Heart left ventricle (tissue), 16 donors: ENCODE data around the gene RPRD1B. TPM values are rescaled to one million over a fixed set of nuclear protein-coding genes. Genes with fewer than 3 reads are reported as not detected.
A peak's percentile ranks its signal among the peaks of the same experiment; 100 is the strongest.

Experiments used
- ATAC-seq, 4 donors: fragments of 200-7000 bp; cut with Tn5 transposase; one replicate each; pipeline ENCODE4 v1.9.1; 2020 to 2022; ENCODE audit warnings: moderate library complexity in 4 of 4, mild to moderate bottlenecking in 3 of 4, moderate number of reproducible peaks in 1 of 4
- DNase-seq, 5 donors: peaks; one replicate each; pipeline ENCODE4 v3.0.0-alpha.2; 2020
- H3K27ac ChIP-seq, 12 donors: fragments of 200-600 bp; sonication (generic) in 4 of 12; one replicate each; pipeline versions ENCODE4 v1.5.0 to v1.8.0; 2016 to 2022; ENCODE audit warnings: mild to moderate bottlenecking in 2 of 12
- H3K27me3 ChIP-seq, 9 donors: fragments of 200-600 bp; sonication (generic) in 2 of 9; one replicate each; pipeline versions ENCODE4 v1.5.1 to v1.8.0; 2016 to 2022; ENCODE audit warnings: mild to moderate bottlenecking in 3 of 9
- H3K36me3 ChIP-seq, 9 donors: fragments of 200-600 bp; sonication (generic) in 2 of 9; one replicate each; pipeline versions ENCODE4 v1.5.0 to v1.8.0; 2018 to 2022; ENCODE audit warnings: mild to moderate bottlenecking in 2 of 9
- H3K4me1 ChIP-seq, 12 donors: fragments of 200-600 bp; sonication (generic) in 4 of 12; one replicate each; pipeline versions ENCODE4 v1.5.0 to v1.8.0; 2016 to 2022; ENCODE audit warnings: mild to moderate bottlenecking in 3 of 12
- H3K4me3 ChIP-seq, 12 donors: fragments of 200-600 bp; sonication (generic) in 4 of 12; one replicate each; pipeline versions ENCODE4 v1.5.0 to v1.8.0; 2017 to 2022; ENCODE audit warnings: mild to moderate bottlenecking in 9 of 12, moderate library complexity in 4 of 12
- H3K9me3 ChIP-seq, 12 donors: fragments of 200-600 bp; sonication (generic) in 4 of 12; one replicate each; pipeline versions ENCODE4 v1.5.0 to v1.8.0; 2016 to 2022; ENCODE audit warnings: mild to moderate bottlenecking in 1 of 12
- CTCF ChIP-seq, 12 donors: fragments of 200-600 bp; sonication (generic) in 4 of 12; IDR thresholded peaks; one replicate each; pipeline versions ENCODE4 v1.5.0 to v1.8.0; 2018 to 2022; ENCODE audit warnings: antibody characterized with exemption in 12 of 12, mild to moderate bottlenecking in 5 of 12
- POLR2A ChIP-seq, 2 donors: fragments of 450-650 bp; IDR thresholded peaks; one replicate each; pipeline ENCODE4 v1.6.1; 2017; ENCODE audit warnings: antibody characterized with exemption in 2 of 2, mild to moderate bottlenecking in 2 of 2, moderate library complexity in 2 of 2
- WGBS, 4 donors: extraction: QIAGEN DNeasy Blood & Tissue Kit in 2 of 4; methylation state at CpG; one replicate each; pipeline versions ENCODE4 v1.1.5 to v1.1.7; 2013 to 2018; 5-methylcytosine and 5-hydroxymethylcytosine counted together
- intact Hi-C, 10 donors: fragments of 100-400 bp; cut with DNase I; formaldehyde crosslinking; loops; one replicate each; pipeline versions ENCODE4 v1.11.1 to v1.14.2; 2022
- polyA plus RNA-seq, 2 donors: library from polyadenylated mRNA; stranded (reverse); fragments of 200-250 nt; gene quantifications; one replicate each; pipeline ENCODE4 v1.2.3, GENCODE V29; 2013
- total RNA-seq, 9 donors: library from RNA; depleted of rRNA in 2 of 9; stranded (reverse); fragments of >200 nt in 2 of 9; fragmentation: NEBNext Ultra II Directional in 3 of 9; extraction: Animal tissue kit (Norgen Biotek cat#: 25700) in 3 of 9; gene quantifications; one replicate each; pipeline versions ENCODE4 v1.1.0 to v1.2.4, GENCODE V29; 2016 to 2023
- donor health status: ischemic (EF 13 %, LVEDD 7.1; RV severe dilation, severe dysfunction).
- donor health status: healthy with polysubstance abuse.
- donor health status: DM: no; HTN: yes; CAD: no.
- donor health status: DM: no; HTN: no; CAD: no.
- donor health status: ischemic (EF 25% LVEDD 6.9; RV normal size, moderate dysfunction).
- donor health status: ischemic (EF 25% LVEDD 5.7; RV mildly dilated, moderate dysfunction).
- donor health status: healthy.
- donor health status: DM: yes; HTN: yes; CAD: no.
- donor health status: ischemic (EF 35%, LVEDD 5.7; RV mildly dilated, moderate dysfunction).
- donor health status: nonischemic (EF 11% LVEDD 7.7; RV severe dilation, severe dysfunction).
- donor health status: DM: yes; HTN: yes; CAD: no.
- donor health status: PGD.
- donor health status: ischemic (EF 29% LVEDD 5.4; RV normal size, mild dysfunction).
- donor health status: nonischemic (EF 23%, LVEDD 6.1; RV moderate dilation, normal function).

The RPRD1B gene
- total and polyA plus RNA-seq, 11 donors = 9.1 to 60.2 (median 41.8) TPM

- peaks cover 0 to 6% (median 0%) of the 10 kb centered on the region in 12 donors for H3K9me3 ChIP-seq
- peak overlapping the region; percentile 88 to 100 (median 95) for H3K27ac ChIP-seq
- ATAC-seq (peak; percentile 2 to 28 (median 22)), DNase-seq (no peak)
- peaks cover 0 to 23% (median 6%) of the 10 kb centered on the region in 9 donors for H3K36me3 ChIP-seq
- H3K4me3 ChIP-seq = peak overlapping the region; percentile 42 to 98 (median 84)
- peaks cover 6 to 61% (median 47%) of the 10 kb centered on the region in 12 donors for H3K4me1 ChIP-seq
- intact Hi-C loops = loop anchor here in 1 of 10 donors (10.0 kb wide), 1 partner anchor 469 kb away; no protein-coding TSS in a partner anchor
- no peaks in the 10 kb centered on the region for H3K27me3 ChIP-seq
- TF ChIP-seq CTCF (IDR thresholded peaks at IDR 0.05) = no peak
- no peak for TF ChIP-seq POLR2A (IDR thresholded peaks at IDR 0.05)
- 7 to 11% (median 9%) methylated on average over 14 of the region's 14 CpGs for WGBS, 4 donors
Observed at GRCh38 chr20:38034108-38034649, 633 bp downstream of the RPRD1B start.

- H3K27me3 ChIP-seq = no peaks in the 10 kb centered on the region
- TF ChIP-seq CTCF (IDR thresholded peaks at IDR 0.05) (no peak), POLR2A (IDR thresholded peaks at IDR 0.05) (no peak)
- H3K4me1 ChIP-seq = peaks cover 6 to 61% (median 47%) of the 10 kb centered on the region in 12 donors
- peak overlapping the region in 2 of 12 donors; percentile 95 to 96 for H3K27ac ChIP-seq
- DNase-seq (no peak), ATAC-seq (no peak)
- H3K4me3 ChIP-seq = peak overlapping the region in 11 of 12 donors; percentile 69 to 98 (median 86)
- H3K36me3 ChIP-seq = peaks cover 0 to 28% (median 9%) of the 10 kb centered on the region in 9 donors
- intact Hi-C loops = loop anchor here in 1 of 10 donors (10.0 kb wide), 1 partner anchor 470 kb away; no protein-coding TSS in a partner anchor
- WGBS, 4 donors = 74 to 83% (median 76%) methylated on average over 6 of the region's 6 CpGs
- H3K9me3 ChIP-seq = no peaks in the 10 kb centered on the region
Observed at GRCh38 chr20:38034961-38035360, 1.4 kb downstream of the RPRD1B start.

- DNase-seq = no peak
- Histone ChIP-seq H3K9me3 (no peaks in the 10 kb centered on the region), H3K27me3 (no peaks in the 10 kb centered on the region), H3K4me1 (peaks cover 6 to 53% (median 44%) of the 10 kb centered on the region in 12 donors), H3K4me3 (peak overlapping the region in 1 of 12 donors; percentile 13), H3K36me3 (peaks cover 0 to 42% (median 23%) of the 10 kb centered on the region in 9 donors), H3K27ac (peak overlapping the region in 1 of 12 donors; percentile 7)
- WGBS, 4 donors = 65 to 76% (median 66%) methylated on average over 5 of the region's 5 CpGs
- intact Hi-C loops = loop anchor here in 1 of 10 donors (10.0 kb wide), 1 partner anchor 472 kb away; no protein-coding TSS in a partner anchor
- ATAC-seq = no peak
- TF ChIP-seq POLR2A (IDR thresholded peaks at IDR 0.05) (no peak), CTCF (IDR thresholded peaks at IDR 0.05) (no peak)
Observed at GRCh38 chr20:38036366-38036765, 2.8 kb downstream of the RPRD1B start.

- intact Hi-C loops = loop anchor here in 1 of 10 donors (10.0 kb wide), 1 partner anchor 375 kb away; no protein-coding TSS in a partner anchor
- TF ChIP-seq POLR2A (IDR thresholded peaks at IDR 0.05) (no peak), CTCF (IDR thresholded peaks at IDR 0.05) (no peak)
Observed at GRCh38 chr20:38040276-38040675, 6.7 kb downstream of the RPRD1B start.

More at GRCh38 chr20:38040276-38040675, 6.7 kb downstream of the RPRD1B start:
- ATAC-seq = no peak
- H3K27me3 ChIP-seq = no peaks in the 10 kb centered on the region
- H3K4me1 ChIP-seq = peaks cover 1 to 33% (median 25%) of the 10 kb centered on the region in 12 donors
- H3K27ac ChIP-seq = no peak overlapping the region
- no peak overlapping the region for H3K4me3 ChIP-seq
- H3K36me3 ChIP-seq = peaks cover 0 to 77% (median 60%) of the 10 kb centered on the region in 9 donors
- 48 to 98% (median 55%) methylated on average over 1 of the region's 1 CpG for WGBS, 4 donors
- DNase-seq = no peak
- no peaks in the 10 kb centered on the region for H3K9me3 ChIP-seq
